OCI-M1 (cell line): ENCODE results near the gene DHH.
A peak's percentile ranks its signal among the peaks of the same experiment; 100 is the strongest.
"Not testable (repeated sequence)": the region's sequence is repeated elsewhere in the genome, so short reads cannot be mapped to it uniquely, and the experiment has no call there.

Source experiments
- DNase-seq: peaks from one replicate; lab custom pipeline; 2025; lab: John Stamatoyannopoulos, UW

The DHH gene

GRCh38 chr12:49070971-49071370, 23.6 kb downstream of the DHH start:
- no peak for DNase-seq

- peak; percentile 99 for DNase-seq
Observed at GRCh38 chr12:49069507-49070346, 24.9 kb downstream of the DHH start, which contains the start of gene RHEBL1. RHEBL1 (minus strand) TSS chr12:49069979; CDS start chr12:49069785, 194 bp downstream.

DNA sequence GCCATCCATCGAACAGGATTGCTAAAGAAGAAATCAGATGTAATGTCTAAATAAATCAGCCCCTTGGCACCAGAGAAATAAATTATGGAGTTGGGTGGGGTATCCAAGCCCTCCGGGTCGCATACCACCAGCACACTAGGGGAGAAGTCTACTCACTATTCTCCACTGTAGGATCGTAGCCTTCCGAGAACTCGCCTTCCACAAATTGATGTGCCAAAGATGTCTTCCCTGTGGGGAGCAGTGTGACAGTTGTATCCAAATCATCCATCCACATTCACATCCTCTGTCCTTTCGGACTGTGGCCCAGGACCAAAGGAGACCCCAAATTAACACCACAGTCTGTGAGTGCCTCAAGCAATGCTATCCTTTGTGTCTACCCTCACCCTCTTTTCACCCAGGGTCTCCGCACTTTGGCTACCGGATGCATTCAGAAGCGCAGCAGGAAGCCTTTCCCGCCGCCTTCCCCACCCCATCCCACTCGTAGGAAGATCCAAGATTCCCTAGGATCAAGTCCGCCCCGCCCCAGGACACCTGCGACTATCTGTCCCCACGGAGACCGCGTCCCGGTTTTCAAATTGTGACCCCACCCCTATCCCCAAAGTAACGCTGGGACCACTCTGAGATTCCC, 25.6 kb downstream of the DHH start:
- DNase-seq = peak; percentile 31

DNA sequence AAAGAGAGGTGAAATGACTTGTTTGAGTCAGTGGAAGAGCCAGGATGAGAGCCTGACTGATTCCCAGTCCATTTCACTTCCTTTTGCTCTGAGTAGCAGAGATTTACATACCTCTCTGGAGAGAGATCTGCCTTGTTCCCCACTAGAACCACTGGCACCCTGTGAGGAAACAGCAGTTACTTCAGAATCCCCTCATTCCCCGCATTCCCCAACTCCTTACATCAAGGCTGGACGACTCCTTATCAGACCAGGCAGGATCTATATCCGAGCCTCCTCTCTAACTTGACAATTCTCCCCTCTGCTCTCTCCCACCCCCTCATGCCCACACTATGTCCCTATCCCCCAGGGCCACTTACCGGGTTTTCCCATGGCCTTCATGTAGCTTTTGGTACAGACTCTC, 28.5 kb downstream of the DHH start:
- no peak for DNase-seq

DNA sequence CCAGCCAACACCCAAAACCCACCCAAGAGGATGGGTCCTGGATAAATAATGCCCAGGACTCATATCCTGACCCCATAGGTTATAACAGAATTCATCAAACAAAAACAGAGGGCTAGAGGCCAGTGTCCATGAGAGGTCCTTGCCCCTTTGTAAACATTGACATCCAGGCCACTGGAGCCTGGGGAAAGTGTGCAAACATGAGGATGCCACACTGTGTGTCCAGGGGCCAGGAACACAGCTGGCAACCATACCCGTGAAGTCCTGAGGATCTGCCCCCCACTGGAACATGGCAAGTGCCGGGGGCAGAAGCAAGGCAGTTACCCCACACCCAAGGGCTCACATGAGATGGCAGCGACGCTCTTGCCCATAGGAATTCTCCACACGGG, 29.8 kb downstream of the DHH start:
- DNase-seq = no peak

DNA sequence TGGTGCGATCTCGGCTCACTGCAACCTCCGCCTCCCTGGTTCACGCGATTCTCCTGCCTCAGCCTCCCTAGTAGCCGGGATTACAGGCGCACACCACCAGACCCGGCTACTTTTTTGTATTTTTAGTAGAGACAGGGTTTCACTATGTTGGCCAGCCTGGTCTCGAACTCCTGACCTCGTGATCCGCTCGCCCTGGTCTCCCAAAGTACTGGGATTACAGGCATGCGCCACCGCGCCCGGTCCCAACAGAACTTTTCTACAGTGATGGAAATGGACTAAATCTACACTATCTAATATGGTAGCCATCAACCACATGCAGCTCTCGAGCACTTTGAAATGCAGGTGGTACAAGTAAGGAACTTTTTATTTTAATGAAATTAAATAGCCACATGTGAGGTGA, 32.7 kb downstream of the DHH start:
- not testable (repeated sequence) for DNase-seq

DNA sequence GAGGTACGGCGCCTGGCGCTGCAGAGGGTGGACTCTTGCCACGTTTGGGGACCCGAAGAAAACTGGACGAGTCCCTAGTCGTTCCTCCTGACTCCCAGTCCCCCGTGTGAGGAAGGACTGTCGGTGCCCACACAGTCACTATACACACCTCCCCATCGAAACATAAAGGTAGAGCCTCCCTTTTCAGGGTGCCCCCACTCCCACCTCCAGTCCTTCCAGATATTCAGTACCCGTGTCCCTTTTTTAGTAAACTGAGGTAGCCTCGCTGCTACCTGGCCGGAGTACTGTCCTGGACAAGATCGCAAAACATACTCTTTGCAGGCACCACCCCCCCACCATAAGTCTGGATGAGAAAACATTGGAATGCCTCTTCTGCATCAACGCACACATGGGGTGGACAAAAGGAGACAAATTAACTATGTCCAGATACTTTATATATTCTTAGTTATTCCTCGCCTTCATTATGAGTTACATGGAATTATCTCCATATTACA, 33.4 kb downstream of the DHH start:
- no peak for DNase-seq

GRCh38 chr12:49060237-49061156, 34.1 kb downstream of the DHH start, which contains the start of gene KMT2D:
KMT2D (minus strand) TSS chr12:49060794; CDS start chr12:49055324, 5,470 bp downstream.
- DNase-seq = peak; percentile 93

GRCh38 chr12:49059299-49060171, 35.1 kb downstream of the DHH start:
- peak; percentile 55 for DNase-seq

DNA sequence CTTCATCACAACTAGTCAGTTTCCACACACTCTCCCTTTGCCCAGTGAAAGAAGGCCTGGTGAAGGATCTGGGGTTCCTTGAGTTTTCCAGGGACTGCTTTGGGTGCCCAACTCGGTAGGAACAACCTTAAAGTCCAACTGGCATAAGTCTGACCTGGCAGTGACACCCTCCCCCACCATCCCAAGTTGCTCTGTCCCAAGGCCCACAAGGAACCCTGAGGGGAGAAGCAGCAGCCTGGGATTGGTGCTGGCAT, 35.6 kb downstream of the DHH start:
- DNase-seq = peak; percentile 46

- no peak for DNase-seq
Observed at GRCh38 chr12:49058366-49059044, 36.1 kb downstream of the DHH start.

DNA sequence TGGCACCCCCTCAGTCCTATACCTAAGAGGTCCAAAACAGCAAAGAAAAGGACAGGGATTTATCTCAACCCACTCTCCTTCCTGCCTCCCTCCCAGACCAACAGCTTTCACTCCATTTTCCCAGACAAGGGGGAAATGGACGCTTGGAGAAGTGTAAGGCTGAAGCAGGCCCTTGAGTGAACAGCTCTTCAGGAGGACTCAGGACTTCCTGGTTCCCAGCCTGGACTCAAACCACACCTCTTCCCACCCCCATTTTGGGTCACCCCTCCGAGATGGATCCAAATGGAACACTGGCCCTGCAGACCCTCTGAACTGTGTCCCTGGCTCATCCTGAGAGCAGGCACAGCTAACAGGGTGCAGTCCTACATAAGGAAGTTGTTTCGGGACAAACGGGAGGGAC, 36.7 kb downstream of the DHH start:
- DNase-seq = peak; percentile 36

GRCh38 chr12:49055978-49056754, 38.4 kb downstream of the DHH start:
- DNase-seq = peak; percentile 94

DNA sequence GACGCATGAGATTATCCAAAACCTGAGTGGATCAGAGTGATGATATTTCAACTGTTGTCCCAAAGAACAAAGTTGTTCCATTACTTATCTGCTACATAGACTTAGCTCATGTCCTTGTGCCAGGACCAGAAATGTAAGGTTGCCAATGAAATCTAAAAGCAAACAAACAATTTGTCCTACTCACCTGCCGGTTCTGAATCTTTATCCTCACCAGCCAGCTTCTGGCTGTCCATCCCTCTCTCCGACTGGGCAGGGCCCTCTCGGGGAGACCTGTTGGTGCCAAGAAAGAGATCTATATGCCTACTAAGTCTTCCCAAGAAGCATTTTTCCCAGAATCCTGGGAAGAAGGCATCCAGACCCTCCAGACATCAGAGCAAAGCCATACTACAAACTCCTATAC, 39.5 kb downstream of the DHH start:
- DNase-seq = no peak

GRCh38 chr12:49054524-49054923, 40.1 kb downstream of the DHH start:
- DNase-seq = no peak

GRCh38 chr12:49054096-49054495, 40.5 kb downstream of the DHH start:
- no peak for DNase-seq

DNA sequence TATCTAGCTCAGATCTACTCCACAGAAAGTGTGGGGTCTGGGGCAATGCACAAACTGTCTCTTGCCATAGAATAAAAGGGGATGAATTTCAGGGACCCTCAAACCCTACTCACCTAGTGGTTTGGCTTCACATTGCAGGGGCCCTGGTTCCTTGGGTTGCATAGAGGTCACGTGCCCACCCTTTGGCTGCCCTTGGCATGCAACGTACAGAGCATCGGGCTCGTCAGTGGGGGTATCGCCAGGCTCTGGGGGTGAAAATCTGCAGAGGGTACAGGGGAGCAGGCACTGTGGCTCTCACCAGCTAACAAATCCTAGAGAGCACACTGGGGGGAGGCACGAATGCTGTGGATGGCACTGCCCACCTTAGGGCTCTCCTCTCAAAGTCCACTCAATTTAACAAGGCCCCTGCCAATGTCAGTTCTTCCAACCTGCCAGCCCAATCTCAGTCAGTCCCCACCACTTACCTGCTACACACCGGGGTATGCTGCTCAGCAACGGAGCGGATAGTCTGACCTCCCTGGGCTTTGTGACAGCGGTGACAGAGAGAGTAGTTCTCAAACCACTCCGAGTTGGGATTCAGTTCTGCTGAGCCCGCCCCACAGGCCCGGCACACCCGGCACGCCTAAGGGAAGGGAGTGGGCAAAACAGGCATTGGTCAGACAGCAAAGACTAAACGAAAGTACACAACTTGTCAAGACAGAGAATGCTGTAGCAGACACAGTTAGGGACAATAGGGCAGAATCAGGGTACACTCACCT, 42.0 kb downstream of the DHH start:
- no peak for DNase-seq

DNA sequence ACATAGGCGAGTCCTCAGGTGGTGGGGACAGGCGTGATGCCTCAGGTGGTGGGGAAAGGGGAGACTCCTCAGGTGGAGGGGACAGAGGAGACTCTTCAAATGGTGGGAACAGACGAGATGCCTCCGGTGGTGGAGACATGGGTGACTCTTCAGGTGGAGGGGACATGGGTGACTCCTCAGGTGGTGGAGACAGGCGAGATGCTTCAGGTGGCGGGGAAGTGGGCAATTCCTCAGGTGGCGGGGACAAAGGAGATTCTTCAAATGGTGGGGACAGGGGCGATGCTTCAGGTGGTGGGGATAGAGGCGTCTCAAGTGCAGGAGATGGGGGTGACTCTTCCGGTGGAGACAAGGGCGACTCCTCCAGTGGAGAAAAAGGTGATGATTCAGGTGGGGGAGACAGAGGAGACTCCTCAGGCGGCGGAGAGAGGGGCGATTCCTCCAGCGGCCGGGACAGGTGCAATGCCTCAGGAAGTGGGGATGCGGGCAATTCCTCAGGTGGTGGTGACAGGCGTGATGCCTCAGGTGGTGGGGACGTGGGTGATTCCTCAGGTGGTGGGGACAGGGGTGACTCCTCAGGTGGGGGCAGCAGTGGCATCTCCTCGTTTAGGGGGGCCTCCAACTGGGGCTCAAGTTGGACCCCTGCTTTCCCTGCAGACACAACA, 42.7 kb downstream of the DHH start:
- no peak for DNase-seq

DNA sequence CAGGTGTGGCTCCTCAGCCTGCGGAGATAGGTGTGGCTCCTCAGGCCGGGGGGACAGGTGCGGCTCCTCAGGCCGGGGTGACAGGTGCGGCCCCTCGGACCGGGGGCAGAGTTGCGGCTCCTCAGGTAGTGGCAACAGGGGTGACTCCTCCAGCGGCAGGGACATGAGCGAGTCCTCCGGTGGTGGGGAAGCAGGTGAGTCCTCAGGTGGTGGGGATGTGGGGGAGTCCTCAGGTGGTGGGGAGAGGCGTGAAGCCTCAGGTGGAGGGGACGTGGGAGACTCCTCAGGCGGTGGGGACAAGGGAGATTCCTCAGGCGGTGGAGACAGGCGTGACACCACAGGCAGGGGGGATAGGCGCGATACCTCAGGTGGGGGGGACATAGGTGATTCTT, 43.2 kb downstream of the DHH start:
- no peak for DNase-seq
